ENCODE data around the gene ADAMTS14.
"Not testable (repeated sequence)": the region's sequence is repeated elsewhere in the genome, so short reads cannot be mapped to it uniquely, and the experiment has no call there.

ADAMTS14 gene

DNA sequence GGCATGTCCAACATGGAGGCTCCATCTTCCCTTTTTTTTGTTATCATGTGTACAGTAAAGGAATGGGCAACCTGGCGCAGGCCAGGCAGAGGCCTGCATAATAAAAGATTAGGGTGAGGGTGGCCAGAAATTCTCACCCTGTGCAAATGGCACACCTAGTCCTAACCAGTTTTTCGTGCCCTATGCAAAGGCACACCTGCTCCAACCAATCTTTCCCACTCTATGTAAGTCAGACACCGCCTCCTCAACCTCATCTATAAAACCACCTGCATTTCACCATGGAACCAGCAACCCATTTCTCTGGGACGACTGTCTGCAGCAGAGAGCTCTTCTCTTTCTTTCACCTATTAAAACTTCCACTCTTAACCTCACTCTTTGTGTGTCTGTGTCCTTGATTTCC is 96.8 kb downstream of the ADAMTS14 start:
- H4K20me1 ChIP-seq (ENCODE audit: insufficient read depth, low read length): no peaks in the 10 kb centered on the region
- no peak for TF ChIP-seq EZH2 (optimal IDR thresholded peaks at IDR 0.05; ENCODE audit: low read depth, low read length)
- TF ChIP-seq EZH2phosphoT487 (IDR thresholded peaks at IDR 0.05; ENCODE audit: low read length): no peak
- TF ChIP-seq, protein P1, sequence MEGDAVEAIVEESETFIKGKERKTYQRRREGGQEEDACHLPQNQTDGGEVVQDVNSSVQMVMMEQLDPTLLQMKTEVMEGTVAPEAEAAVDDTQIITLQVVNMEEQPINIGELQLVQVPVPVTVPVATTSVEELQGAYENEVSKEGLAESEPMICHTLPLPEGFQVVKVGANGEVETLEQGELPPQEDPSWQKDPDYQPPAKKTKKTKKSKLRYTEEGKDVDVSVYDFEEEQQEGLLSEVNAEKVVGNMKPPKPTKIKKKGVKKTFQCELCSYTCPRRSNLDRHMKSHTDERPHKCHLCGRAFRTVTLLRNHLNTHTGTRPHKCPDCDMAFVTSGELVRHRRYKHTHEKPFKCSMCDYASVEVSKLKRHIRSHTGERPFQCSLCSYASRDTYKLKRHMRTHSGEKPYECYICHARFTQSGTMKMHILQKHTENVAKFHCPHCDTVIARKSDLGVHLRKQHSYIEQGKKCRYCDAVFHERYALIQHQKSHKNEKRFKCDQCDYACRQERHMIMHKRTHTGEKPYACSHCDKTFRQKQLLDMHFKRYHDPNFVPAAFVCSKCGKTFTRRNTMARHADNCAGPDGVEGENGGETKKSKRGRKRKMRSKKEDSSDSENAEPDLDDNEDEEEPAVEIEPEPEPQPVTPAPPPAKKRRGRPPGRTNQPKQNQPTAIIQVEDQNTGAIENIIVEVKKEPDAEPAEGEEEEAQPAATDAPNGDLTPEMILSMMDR (IDR thresholded peaks at IDR 0.05; ENCODE audit: low read length): no peak
- H3K36me3 ChIP-seq (replicated peaks; ENCODE audit: insufficient read depth, low read length): no peaks in the 10 kb centered on the region
- H3K9ac ChIP-seq (ENCODE audit: low read length): no peak overlapping the region
- no peaks in the 10 kb centered on the region for H3K79me2 ChIP-seq (ENCODE audit: low read length)
- no peak for DNase-seq
- H3K27ac ChIP-seq (ENCODE audit: low read length): no peak overlapping the region
- H3K9me2 ChIP-seq (replicated peaks; ENCODE audit: insufficient read depth, low read length): no peaks in the 10 kb centered on the region
- H3F3A ChIP-seq (ENCODE audit: insufficient read depth, low read length): no peaks in the 10 kb centered on the region
- H3K4me1 ChIP-seq (ENCODE audit: low read length): no peaks in the 10 kb centered on the region
- no peak overlapping the region for H3K4me3 ChIP-seq (ENCODE audit: low read length)
- H3K27me3 ChIP-seq (replicated peaks; ENCODE audit: insufficient read depth, low read length): no peaks in the 10 kb centered on the region
- no peak overlapping the region for H2AFZ ChIP-seq (ENCODE audit: low read length)
- H3K4me2 ChIP-seq (ENCODE audit: low read depth, low read length): no peak overlapping the region
- H3K9me3 ChIP-seq (replicated peaks; ENCODE audit: insufficient read depth, low read length): no peaks in the 10 kb centered on the region

DNA sequence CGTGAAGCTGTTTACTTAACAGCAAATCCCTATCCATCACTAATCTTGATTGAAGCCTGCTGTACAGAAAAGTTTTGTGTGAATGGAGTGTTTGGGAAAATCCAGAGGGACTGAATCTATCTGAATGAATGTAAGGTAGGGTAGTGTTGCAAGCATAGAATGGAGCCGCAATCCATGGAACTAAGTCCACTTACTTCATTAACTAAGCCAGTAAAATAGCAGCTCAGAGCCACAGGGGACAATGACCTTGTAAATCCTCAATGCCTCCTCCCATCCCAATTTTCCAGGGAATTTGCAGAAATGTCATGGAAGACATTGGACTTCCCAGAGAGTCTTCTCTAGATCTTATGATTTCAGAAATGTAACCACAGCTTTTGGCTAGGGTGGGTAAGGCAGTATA is 97.7 kb downstream of the ADAMTS14 start:
- Histone ChIP-seq H2AFZ (ENCODE audit: low read length) (no peak overlapping the region), H3K27me3 (replicated peaks; ENCODE audit: insufficient read depth, low read length) (no peaks in the 10 kb centered on the region), H3K9ac (ENCODE audit: low read length) (no peak overlapping the region), H3K36me3 (replicated peaks; ENCODE audit: insufficient read depth, low read length) (no peaks in the 10 kb centered on the region), H3K4me1 (ENCODE audit: low read length) (no peaks in the 10 kb centered on the region), H3F3A (ENCODE audit: insufficient read depth, low read length) (no peaks in the 10 kb centered on the region), H3K79me2 (ENCODE audit: low read length) (no peaks in the 10 kb centered on the region), H3K4me3 (ENCODE audit: low read length) (no peak overlapping the region), H3K9me3 (replicated peaks; ENCODE audit: insufficient read depth, low read length) (no peaks in the 10 kb centered on the region), H3K4me2 (ENCODE audit: low read depth, low read length) (no peak overlapping the region), H4K20me1 (ENCODE audit: insufficient read depth, low read length) (no peaks in the 10 kb centered on the region), H3K9me2 (replicated peaks; ENCODE audit: insufficient read depth, low read length) (no peaks in the 10 kb centered on the region), H3K27ac (ENCODE audit: low read length) (no peak overlapping the region)
- DNase-seq: no peak
- TF ChIP-seq, protein P1 (IDR thresholded peaks at IDR 0.05; ENCODE audit: low read length): no peak
- TF ChIP-seq EZH2phosphoT487 (IDR thresholded peaks at IDR 0.05; ENCODE audit: low read length): no peak
- TF ChIP-seq EZH2 (optimal IDR thresholded peaks at IDR 0.05; ENCODE audit: low read depth, low read length): no peak

DNA sequence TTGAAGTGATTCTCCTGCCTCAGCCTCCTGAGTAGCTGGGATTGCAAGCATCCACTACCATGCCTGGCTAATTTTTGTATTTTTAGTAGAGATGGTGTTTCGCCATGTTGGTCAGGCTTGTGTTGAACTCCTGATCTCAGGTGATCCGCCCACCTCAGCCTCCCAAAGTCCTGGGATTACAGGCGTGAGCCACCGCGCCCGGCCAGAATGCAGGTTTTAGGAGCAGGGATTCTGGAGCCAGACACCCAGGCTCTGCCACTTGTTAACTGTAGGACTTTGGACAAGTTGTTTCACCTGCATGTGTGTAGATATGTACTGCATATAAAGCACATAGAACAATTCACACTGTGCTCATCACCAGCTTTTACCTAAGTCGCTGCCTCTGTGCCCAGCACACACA is 98.2 kb downstream of the ADAMTS14 start:
- not testable (repeated sequence) for H3K4me2 ChIP-seq (ENCODE audit: low read depth, low read length); H3K27me3 ChIP-seq (replicated peaks; ENCODE audit: insufficient read depth, low read length); H3K9me3 ChIP-seq (replicated peaks; ENCODE audit: insufficient read depth, low read length); H3K27ac ChIP-seq (ENCODE audit: low read length); H4K20me1 ChIP-seq (ENCODE audit: insufficient read depth, low read length); H3K9ac ChIP-seq (ENCODE audit: low read length); H3K79me2 ChIP-seq (ENCODE audit: low read length); H3K36me3 ChIP-seq (replicated peaks; ENCODE audit: insufficient read depth, low read length); H3K4me3 ChIP-seq (ENCODE audit: low read length); H3F3A ChIP-seq (ENCODE audit: insufficient read depth, low read length); H3K9me2 ChIP-seq (replicated peaks; ENCODE audit: insufficient read depth, low read length); DNase-seq; H3K4me1 ChIP-seq (ENCODE audit: low read length); H2AFZ ChIP-seq (ENCODE audit: low read length)

DNA sequence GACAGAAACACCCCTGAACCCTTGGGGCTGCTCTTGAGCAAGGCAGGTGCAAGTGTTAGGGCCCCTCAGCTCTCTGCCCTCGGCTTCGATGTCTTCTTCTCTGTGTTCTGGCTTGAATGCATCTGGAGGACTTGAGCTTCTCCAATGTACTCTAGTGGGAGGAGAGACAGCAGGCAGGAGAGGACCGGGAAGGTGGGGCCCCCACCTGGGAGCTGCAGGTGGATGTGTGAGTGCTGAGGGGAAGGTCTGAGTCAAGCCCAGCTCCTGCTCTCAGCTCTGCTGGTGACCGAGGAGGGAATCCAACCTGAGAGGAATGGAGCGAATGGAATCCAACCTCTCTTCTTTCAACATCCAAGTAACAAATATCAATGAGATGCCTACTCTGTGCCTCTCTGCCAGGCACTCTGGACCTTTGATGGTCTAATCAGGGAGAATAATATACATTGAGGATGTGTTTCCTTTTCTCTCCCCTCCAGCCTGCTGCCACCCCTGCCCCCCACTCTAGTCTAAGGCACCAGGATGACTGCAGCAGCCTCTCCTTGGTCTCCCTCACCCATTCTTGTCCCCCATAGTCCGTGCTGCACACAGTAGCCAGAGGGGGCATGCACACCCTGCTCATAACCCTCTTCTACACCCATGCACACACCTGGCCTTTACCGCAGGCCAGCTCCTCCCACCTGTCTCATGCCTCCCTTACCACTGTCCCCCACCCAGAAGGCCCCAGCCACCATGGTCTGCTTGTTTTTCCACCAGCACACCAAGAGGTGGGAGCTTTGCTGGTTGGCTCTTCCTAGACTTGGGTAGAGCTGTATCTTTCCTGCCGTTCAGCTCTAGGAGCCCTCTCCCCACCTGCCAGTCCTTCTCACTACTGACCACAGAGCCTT is 99.2 kb downstream of the ADAMTS14 start:
- no peaks in the 10 kb centered on the region for H3K36me3 ChIP-seq (replicated peaks; ENCODE audit: insufficient read depth, low read length)

More for the DNA sequence above, 99.2 kb downstream of the ADAMTS14 start:
- Histone ChIP-seq H3K9me3 (replicated peaks; ENCODE audit: insufficient read depth, low read length) (no peaks in the 10 kb centered on the region), H3K9ac (ENCODE audit: low read length) (no peak overlapping the region), H3K4me2 (ENCODE audit: low read depth, low read length) (no peak overlapping the region), H4K20me1 (ENCODE audit: insufficient read depth, low read length) (no peaks in the 10 kb centered on the region), H3K4me1 (ENCODE audit: low read length) (no peaks in the 10 kb centered on the region), H3K27ac (ENCODE audit: low read length) (no peak overlapping the region), H3K79me2 (ENCODE audit: low read length) (no peaks in the 10 kb centered on the region), H2AFZ (ENCODE audit: low read length) (no peak overlapping the region), H3K9me2 (replicated peaks; ENCODE audit: insufficient read depth, low read length) (no peaks in the 10 kb centered on the region), H3K27me3 (replicated peaks; ENCODE audit: insufficient read depth, low read length) (no peaks in the 10 kb centered on the region), H3K4me3 (ENCODE audit: low read length) (no peak overlapping the region), H3F3A (ENCODE audit: insufficient read depth, low read length) (no peaks in the 10 kb centered on the region)
- no peak for DNase-seq
- TF ChIP-seq, protein P1 (IDR thresholded peaks at IDR 0.05; ENCODE audit: low read length): no peak
- TF ChIP-seq EZH2 (optimal IDR thresholded peaks at IDR 0.05; ENCODE audit: low read depth, low read length) (no peak), EZH2phosphoT487 (IDR thresholded peaks at IDR 0.05; ENCODE audit: low read length) (no peak)
